NT2/D1 (cell line): Measurements from ENCODE around the gene PAK6.

ENCODE experiments used
- SUZ12 ChIP-seq: IDR thresholded peaks from 2 replicates; pipeline ENCODE4 v1.6.1; 2011; ENCODE audit not compliant: insufficient read length, insufficient read depth; ENCODE audit errors: extremely low read depth
- YY1 ChIP-seq: IDR thresholded peaks from 2 replicates; pipeline ENCODE4 v1.6.1; 2011; ENCODE audit not compliant: insufficient read length, insufficient read depth
- ZNF274 ChIP-seq: IDR thresholded peaks from 2 replicates; pipeline ENCODE4 v1.6.1; 2011; ENCODE audit warnings: mild to moderate bottlenecking, low read depth, low read length

GRCh38 chr15:40281801-40282146 lies 42.9 kb downstream of the PAK6 start:
- TF ChIP-seq YY1 (no peak), ZNF274 (no peak), SUZ12 (no peak)
